RWPE2 (cell line): ENCODE measurements around the gene ZNF524.

Experiments used
- ATAC-seq: fragments of 200-7000 bp; cut with Tn5 transposase; 3 replicates; pipeline ENCODE4 v1.9.1; 2021; ENCODE audit warnings: low read depth
- DNase-seq: peaks from one replicate; pipeline ENCODE4 v3.0.0-alpha.2; 2020; ENCODE audit warnings: low spot score
- H3K27ac ChIP-seq: fragments of 450-650 bp; 2 replicates; pipeline ENCODE4 v1.5.1; 2017; ENCODE audit warnings: mild to moderate bottlenecking; ENCODE audit not compliant: poor library complexity, severe bottlenecking
- H3K27me3 ChIP-seq: fragments of 250-450 bp; sonication (Bioruptor Pico); 2 replicates; pipeline ENCODE4 v1.5.1; 2021; ENCODE audit warnings: mild to moderate bottlenecking, moderate library complexity; ENCODE audit not compliant: insufficient read depth, poor library complexity, severe bottlenecking
- H3K36me3 ChIP-seq: fragments of 250-450 bp; sonication (Bioruptor Pico); 2 replicates; pipeline ENCODE4 v1.5.1; 2020; ENCODE audit warnings: low read depth, mild to moderate bottlenecking, moderate library complexity
- H3K4me1 ChIP-seq: fragments of 250-450 bp; sonication (Bioruptor Pico); 2 replicates; pipeline ENCODE4 v1.5.1; 2021; ENCODE audit warnings: mild to moderate bottlenecking, moderate library complexity; ENCODE audit not compliant: insufficient read depth, poor library complexity, severe bottlenecking
- H3K4me3 ChIP-seq: fragments of 250-450 bp; sonication (Bioruptor Pico); 2 replicates; pipeline ENCODE4 v1.5.1; 2021; ENCODE audit warnings: mild to moderate bottlenecking, moderate library complexity; ENCODE audit not compliant: severe bottlenecking
- H3K9me3 ChIP-seq: fragments of 250-450 bp; sonication (Bioruptor Pico); 2 replicates; pipeline ENCODE4 v1.5.1; 2021; ENCODE audit warnings: mild to moderate bottlenecking, moderate library complexity; ENCODE audit not compliant: severe bottlenecking
- CTCF ChIP-seq: fragments of 450-650 bp; IDR thresholded peaks from one replicate; pipeline ENCODE4 v1.5.1; 2017; ENCODE audit warnings: mild to moderate bottlenecking, moderate library complexity; ENCODE audit not compliant: poor library complexity, severe bottlenecking

ZNF524 gene

GRCh38 chr19:55652311-55653128, 52.4 kb downstream of the ZNF524 start:
- peak; percentile 67 for DNase-seq
- peaks cover 13% of the 10 kb centered on the region for H3K36me3 ChIP-seq
- no peaks in the 10 kb centered on the region for H3K27me3 ChIP-seq
- no peak overlapping the region for H3K27ac ChIP-seq
- H3K4me1 ChIP-seq = no peaks in the 10 kb centered on the region
- no peaks in the 10 kb centered on the region for H3K9me3 ChIP-seq
- no peak for ATAC-seq
- no peak overlapping the region for H3K4me3 ChIP-seq
- TF ChIP-seq CTCF = no peak
